GM21381 (cell line): Measurements from ENCODE around the gene CAGE1.
A peak's percentile ranks its signal among the peaks of the same experiment; 100 is the strongest.
"Not testable (repeated sequence)": the region's sequence is repeated elsewhere in the genome, so short reads cannot be mapped to it uniquely, and the experiment has no call there.

Experiments
- ATAC-seq: cut with Tn5 transposase; IDR thresholded peaks from one replicate; pipeline ENCODE4 v1.9.1; 2021; ENCODE audit warnings: mild to moderate bottlenecking, moderate library complexity; ENCODE audit not compliant: unreplicated experiment

Gene CAGE1

GRCh38 chr6:7341271-7341670 lies 48.3 kb downstream of the CAGE1 start:
- ATAC-seq, result no peak

GRCh38 chr6:7339007-7339732 lies 50.4 kb downstream of the CAGE1 start:
- not testable (repeated sequence) for ATAC-seq

- ATAC-seq, result no peak
Measured at GRCh38 chr6:7338031-7338430, 51.5 kb downstream of the CAGE1 start.

- ATAC-seq, result no peak
Measured at GRCh38 chr6:7335519-7335918, 54.0 kb downstream of the CAGE1 start.

GRCh38 chr6:7334685-7335084 lies 54.9 kb downstream of the CAGE1 start:
- ATAC-seq, result no peak

- no peak for ATAC-seq
Measured at GRCh38 chr6:7332090-7332745, 57.3 kb downstream of the CAGE1 start.

GRCh38 chr6:7331452-7331851 lies 58.1 kb downstream of the CAGE1 start:
- no peak for ATAC-seq

- ATAC-seq, result no peak
Measured at GRCh38 chr6:7328243-7328642, 61.3 kb downstream of the CAGE1 start.

- no peak for ATAC-seq
Measured at GRCh38 chr6:7325750-7326149, 63.8 kb downstream of the CAGE1 start.

GRCh38 chr6:7324520-7324919 lies 65.0 kb downstream of the CAGE1 start:
- peak; percentile 66 for ATAC-seq

GRCh38 chr6:7323074-7323473 lies 66.5 kb downstream of the CAGE1 start:
- ATAC-seq, result no peak

- ATAC-seq, result not testable (repeated sequence)
Measured at GRCh38 chr6:7321866-7322265, 67.7 kb downstream of the CAGE1 start.

GRCh38 chr6:7319406-7319805 lies 70.1 kb downstream of the CAGE1 start:
- ATAC-seq, result not testable (repeated sequence)

- ATAC-seq, result no peak
Measured at GRCh38 chr6:7317538-7317937, 72.0 kb downstream of the CAGE1 start.

- no peak for ATAC-seq
Measured at GRCh38 chr6:7316658-7317533, 72.6 kb downstream of the CAGE1 start.

- ATAC-seq, result no peak
Measured at GRCh38 chr6:7315948-7316365, 73.6 kb downstream of the CAGE1 start.

- ATAC-seq, result not testable (repeated sequence)
Measured at GRCh38 chr6:7315087-7315947, 74.2 kb downstream of the CAGE1 start.

- ATAC-seq, result no peak
Measured at GRCh38 chr6:7314414-7314813, 75.1 kb downstream of the CAGE1 start.

- no peak for ATAC-seq
Measured at GRCh38 chr6:7313505-7314165, 75.9 kb downstream of the CAGE1 start.
